GM19328 (cell line): Measurements from ENCODE around the gene CD93.

ENCODE experiments used
- ATAC-seq: cut with Tn5 transposase; IDR thresholded peaks from one replicate; pipeline ENCODE4 v1.9.1; 2021; ENCODE audit warnings: mild to moderate bottlenecking, moderate library complexity; ENCODE audit not compliant: unreplicated experiment

Gene CD93

GRCh38 chr20:23084282-23084844 lies 1.8 kb downstream of the CD93 start:
- ATAC-seq, result no peak

- no peak for ATAC-seq
Observed at GRCh38 chr20:23083553-23084220, 2.4 kb downstream of the CD93 start.

- no peak for ATAC-seq
Observed at GRCh38 chr20:23082846-23083552, 3.1 kb downstream of the CD93 start.

- ATAC-seq, result no peak
Observed at GRCh38 chr20:23081263-23081819, 4.8 kb downstream of the CD93 start.

- no peak for ATAC-seq
Observed at GRCh38 chr20:23080521-23080920, 5.6 kb downstream of the CD93 start.

GRCh38 chr20:23079926-23080325 lies 6.2 kb downstream of the CD93 start:
- ATAC-seq, result no peak

- ATAC-seq, result no peak
Observed at GRCh38 chr20:23079016-23079351, 7.1 kb downstream of the CD93 start.

- no peak for ATAC-seq
Observed at GRCh38 chr20:23078351-23079015, 7.6 kb downstream of the CD93 start.

GRCh38 chr20:23077277-23077676 lies 8.8 kb downstream of the CD93 start:
- ATAC-seq, result no peak

- no peak for ATAC-seq
Observed at GRCh38 chr20:23074052-23074451, 12.1 kb downstream of the CD93 start.

GRCh38 chr20:23072892-23073586 lies 13.1 kb downstream of the CD93 start:
- ATAC-seq, result no peak

GRCh38 chr20:23071996-23072395 lies 14.1 kb downstream of the CD93 start:
- ATAC-seq, result no peak

- no peak for ATAC-seq
Observed at GRCh38 chr20:23071398-23071797, 14.7 kb downstream of the CD93 start.

GRCh38 chr20:23069108-23069507 lies 17.0 kb downstream of the CD93 start:
- ATAC-seq, result no peak

- ATAC-seq, result no peak
Observed at GRCh38 chr20:23068283-23068682, 17.8 kb downstream of the CD93 start.

GRCh38 chr20:23066772-23067171 lies 19.4 kb downstream of the CD93 start:
- ATAC-seq, result no peak

GRCh38 chr20:23065266-23066201 lies 20.6 kb downstream of the CD93 start:
- no peak for ATAC-seq

- no peak for ATAC-seq
Observed at GRCh38 chr20:23063581-23063980, 22.5 kb downstream of the CD93 start.

GRCh38 chr20:23063168-23063567 lies 23.0 kb downstream of the CD93 start:
- ATAC-seq, result no peak

GRCh38 chr20:23062632-23063031 lies 23.5 kb downstream of the CD93 start:
- ATAC-seq, result no peak
